Prostate gland (tissue), 2 donors: ENCODE data around the gene RANBP6. TPM values are rescaled to one million over a fixed set of nuclear protein-coding genes. Genes with fewer than 3 reads are reported as not detected.
A peak's percentile ranks its signal among the peaks of the same experiment; 100 is the strongest.

Experiments
- DNase-seq: peaks from one replicate; pipeline ENCODE4 v3.0.0-alpha.2; 2019; ENCODE audit warnings: low spot score
- H3K27ac ChIP-seq, 2 donors: fragments of 200-600 bp; sonication (generic); 2 replicates each; pipeline ENCODE4 v1.5.1; 2017 to 2019
- H3K27me3 ChIP-seq: fragments of 200-600 bp; sonication (generic); replicated peaks from 2 replicates; pipeline ENCODE4 v1.5.1; 2019; ENCODE audit not compliant: insufficient read depth
- H3K36me3 ChIP-seq, 2 donors: fragments of 200-600 bp; sonication (generic); 1 replicate in 1 of 2; 2 replicates in 1 of 2; pipeline versions ENCODE4 v1.5.1 to v1.8.1; 2017 to 2019
- H3K4me1 ChIP-seq: fragments of 200-600 bp; sonication (generic); replicated peaks from 2 replicates; pipeline ENCODE4 v1.5.1; 2019
- H3K4me3 ChIP-seq, 2 donors: fragments of 200-600 bp; sonication (generic); 2 replicates each; pipeline ENCODE4 v1.5.1; 2017 to 2019
- H3K9me3 ChIP-seq: fragments of 200-600 bp; sonication (generic); 2 replicates; pipeline ENCODE4 v1.5.1; 2017
- POLR2A ChIP-seq: fragments of 450-650 bp; IDR thresholded peaks from one replicate; pipeline ENCODE4 v1.6.1; 2016; ENCODE audit warnings: antibody characterized with exemption, mild to moderate bottlenecking
- POLR2AphosphoS5 ChIP-seq: sonication (generic); formaldehyde crosslinking; IDR thresholded peaks from one replicate; pipeline ENCODE4 v1.6.1; 2017; ENCODE audit warnings: antibody characterized with exemption
- WGBS: methylation state at CpG from one replicate; pipeline ENCODE4 v1.1.5; 2018; 5-methylcytosine and 5-hydroxymethylcytosine counted together
- intact Hi-C: fragments of 100-400 bp; cut with DNase I; formaldehyde crosslinking; loops from one replicate; pipeline ENCODE4 v1.14.2; 2022
- total RNA-seq, 2 donors: library from RNA; depleted of rRNA; stranded (reverse); fragments of >200 nt; gene quantifications; one replicate each; pipeline ENCODE4 v1.1.0, GENCODE V29; 2016
- TF ChIP-seq, protein P1 (sequence below), 4 experiments: fragments of 200-600 bp in 2 of 4; fragments of 450-650 bp in 2 of 4; sonication (generic) in 2 of 4; IDR thresholded peaks; 1 replicate in 3 of 4; 2 replicates in 1 of 4; pipeline ENCODE4 v1.5.1; 2016 to 2019; ENCODE audit warnings: antibody characterized with exemption in 4 of 4, mild to moderate bottlenecking in 2 of 4, moderate library complexity in 2 of 4

The RANBP6 gene
- total RNA-seq, 2 donors from 2014 or later: 10.3 to 15.9 TPM

DNA sequence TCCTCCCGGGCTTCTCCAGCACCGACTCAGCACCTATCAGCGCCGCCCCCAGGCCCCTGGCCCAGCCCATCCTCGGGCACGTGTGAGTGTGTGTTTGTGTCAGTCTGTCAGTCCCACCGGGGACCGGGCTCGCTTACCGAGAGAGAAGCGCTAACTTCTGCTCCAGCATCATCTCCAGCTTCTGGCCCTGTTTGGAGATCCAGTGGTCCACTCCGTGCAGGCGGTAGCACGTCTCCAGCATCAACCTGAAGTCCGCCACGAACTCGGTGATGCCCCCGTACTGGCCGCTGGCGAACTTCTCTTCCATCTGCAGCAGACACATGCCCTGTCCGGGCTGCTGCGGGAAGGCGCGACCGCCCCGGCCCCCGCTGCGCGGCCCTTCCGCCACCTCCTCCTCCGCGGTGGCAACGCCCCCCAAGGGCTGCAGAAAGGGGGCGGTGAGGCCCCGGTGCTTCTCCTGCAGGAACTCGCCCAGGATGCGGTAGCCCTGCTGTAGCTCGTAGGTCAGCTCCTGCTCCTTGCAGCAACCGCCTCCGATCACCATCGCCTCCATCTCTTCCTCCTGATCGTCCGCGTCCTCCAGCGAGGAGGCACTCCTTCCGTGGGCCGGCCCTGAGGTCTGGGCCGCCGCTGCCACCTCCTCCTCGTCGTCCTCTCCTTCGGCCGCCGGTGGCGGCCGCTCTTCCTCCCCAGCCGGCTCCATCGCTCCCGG lies 8.2 kb downstream of the RANBP6 start:
- Histone ChIP-seq H3K9me3 (no peaks in the 10 kb centered on the region), H3K27me3 (no peaks in the 10 kb centered on the region), H3K4me3 (peak overlapping the region; percentile 80 to 93), H3K36me3 (no peaks in the 10 kb centered on the region), H3K27ac (peak overlapping the region; percentile 97 to 99), H3K4me1 (no peaks in the 10 kb centered on the region)
- DNase-seq: peak; percentile 86
- WGBS: under 1% methylated on average over 49 of the region's 59 CpGs
- TF ChIP-seq POLR2A (no peak), POLR2AphosphoS5 (peak; percentile 51)
- intact Hi-C loops: no loop called here

DNA sequence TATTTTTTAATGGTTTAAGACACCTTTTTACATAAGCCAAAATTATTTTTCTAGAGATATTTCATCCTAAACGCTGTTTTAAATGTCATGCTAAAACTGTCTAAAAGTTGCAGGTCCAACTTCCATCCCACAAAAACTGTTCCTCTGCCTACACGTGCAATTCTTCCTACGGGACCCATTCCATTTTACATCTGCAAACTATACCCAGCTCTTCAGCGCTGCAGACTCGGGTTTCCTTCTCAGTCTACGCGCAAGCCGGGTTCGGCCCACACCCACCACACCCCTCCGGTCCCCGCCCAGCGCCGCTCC lies 8.7 kb downstream of the RANBP6 start:
- intact Hi-C loops: no loop called here

DNA sequence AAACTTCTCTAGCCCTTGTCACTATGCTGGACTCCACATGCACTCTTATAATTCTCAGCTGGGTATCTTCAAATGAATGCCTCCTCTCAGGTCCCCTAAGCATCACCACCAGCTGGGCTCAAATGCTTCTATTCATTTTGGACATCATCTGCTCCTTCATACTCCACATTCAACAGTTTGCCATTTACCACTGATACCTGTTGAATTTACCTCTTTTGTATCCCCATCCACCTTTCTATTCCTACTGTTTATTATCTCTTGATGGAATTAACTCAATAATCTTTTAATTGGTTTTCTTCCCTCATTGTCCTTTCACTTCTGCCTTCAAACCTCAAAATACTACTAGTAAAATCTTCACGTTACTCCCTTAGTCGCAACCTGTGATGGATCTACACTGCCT lies 14.5 kb downstream of the RANBP6 start:
- H3K4me3 ChIP-seq: no peak overlapping the region
- no peaks in the 10 kb centered on the region for H3K27me3 ChIP-seq
- H3K9me3 ChIP-seq: no peaks in the 10 kb centered on the region
- no peaks in the 10 kb centered on the region for H3K36me3 ChIP-seq
- no peak for TF ChIP-seq POLR2AphosphoS5
- TF ChIP-seq, protein P1, sequence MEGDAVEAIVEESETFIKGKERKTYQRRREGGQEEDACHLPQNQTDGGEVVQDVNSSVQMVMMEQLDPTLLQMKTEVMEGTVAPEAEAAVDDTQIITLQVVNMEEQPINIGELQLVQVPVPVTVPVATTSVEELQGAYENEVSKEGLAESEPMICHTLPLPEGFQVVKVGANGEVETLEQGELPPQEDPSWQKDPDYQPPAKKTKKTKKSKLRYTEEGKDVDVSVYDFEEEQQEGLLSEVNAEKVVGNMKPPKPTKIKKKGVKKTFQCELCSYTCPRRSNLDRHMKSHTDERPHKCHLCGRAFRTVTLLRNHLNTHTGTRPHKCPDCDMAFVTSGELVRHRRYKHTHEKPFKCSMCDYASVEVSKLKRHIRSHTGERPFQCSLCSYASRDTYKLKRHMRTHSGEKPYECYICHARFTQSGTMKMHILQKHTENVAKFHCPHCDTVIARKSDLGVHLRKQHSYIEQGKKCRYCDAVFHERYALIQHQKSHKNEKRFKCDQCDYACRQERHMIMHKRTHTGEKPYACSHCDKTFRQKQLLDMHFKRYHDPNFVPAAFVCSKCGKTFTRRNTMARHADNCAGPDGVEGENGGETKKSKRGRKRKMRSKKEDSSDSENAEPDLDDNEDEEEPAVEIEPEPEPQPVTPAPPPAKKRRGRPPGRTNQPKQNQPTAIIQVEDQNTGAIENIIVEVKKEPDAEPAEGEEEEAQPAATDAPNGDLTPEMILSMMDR (IDR thresholded peaks at IDR 0.05): no peak
- TF ChIP-seq POLR2A: no peak
- WGBS: 92% methylated on average over 2 of the region's 2 CpGs
- H3K4me1 ChIP-seq: no peaks in the 10 kb centered on the region
- intact Hi-C loops: no loop called here
- DNase-seq: no peak
- H3K27ac ChIP-seq: no peak overlapping the region

More for the DNA sequence above, 8.7 kb downstream of the RANBP6 start:
- DNase-seq: no peak
- peak overlapping the region; percentile 80 to 93 for H3K4me3 ChIP-seq
- TF ChIP-seq POLR2AphosphoS5 (no peak), POLR2A (no peak)
- TF ChIP-seq, protein P1 (IDR thresholded peaks at IDR 0.05): no peak
- no peaks in the 10 kb centered on the region for H3K9me3 ChIP-seq
- H3K27me3 ChIP-seq: no peaks in the 10 kb centered on the region
- WGBS: under 1% methylated on average over 13 of the region's 13 CpGs
- H3K36me3 ChIP-seq: no peaks in the 10 kb centered on the region
- peak overlapping the region in 1 of 2 donors; percentile 99 for H3K27ac ChIP-seq
- no peaks in the 10 kb centered on the region for H3K4me1 ChIP-seq

DNA sequence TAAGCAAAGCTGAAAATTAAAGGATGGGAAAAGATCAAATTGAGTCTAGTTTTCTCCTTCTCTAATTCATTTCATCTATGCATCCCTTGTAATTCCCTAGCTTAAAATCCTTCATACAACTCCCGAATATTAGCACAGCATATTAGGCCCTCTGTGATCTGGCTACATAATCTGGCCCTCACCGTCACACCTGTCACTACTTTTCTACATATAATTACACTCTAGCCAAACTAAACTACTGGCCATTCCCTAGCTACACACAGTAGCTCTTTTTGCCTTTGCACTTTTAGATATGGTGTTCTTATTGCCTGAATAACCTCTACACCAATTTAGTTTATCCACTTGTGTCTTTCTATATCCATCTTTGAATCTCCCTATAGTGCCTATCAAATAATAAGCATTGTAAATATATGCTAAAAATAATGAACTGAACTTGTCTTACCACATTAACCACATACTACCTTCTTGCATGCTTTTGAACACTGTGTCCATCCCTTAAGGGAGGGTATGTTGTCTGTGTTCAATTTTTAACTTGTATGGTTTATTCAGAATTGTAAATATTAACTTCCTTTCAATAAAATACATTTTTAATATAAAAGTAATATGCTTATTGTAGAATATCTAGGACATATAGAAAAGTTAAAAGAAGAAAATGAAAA lies 15.9 kb downstream of the RANBP6 start:
- 91% methylated on average over 2 of the region's 2 CpGs for WGBS
- TF ChIP-seq, protein P1 (IDR thresholded peaks at IDR 0.05): no peak
- no peak for TF ChIP-seq POLR2A
- TF ChIP-seq POLR2AphosphoS5: no peak
- H3K27me3 ChIP-seq: no peaks in the 10 kb centered on the region
- H3K4me1 ChIP-seq: no peaks in the 10 kb centered on the region
- H3K27ac ChIP-seq: no peak overlapping the region
- H3K4me3 ChIP-seq: no peak overlapping the region
- intact Hi-C loops: no loop called here
- no peaks in the 10 kb centered on the region for H3K36me3 ChIP-seq
- H3K9me3 ChIP-seq: no peaks in the 10 kb centered on the region
- no peak for DNase-seq

DNA sequence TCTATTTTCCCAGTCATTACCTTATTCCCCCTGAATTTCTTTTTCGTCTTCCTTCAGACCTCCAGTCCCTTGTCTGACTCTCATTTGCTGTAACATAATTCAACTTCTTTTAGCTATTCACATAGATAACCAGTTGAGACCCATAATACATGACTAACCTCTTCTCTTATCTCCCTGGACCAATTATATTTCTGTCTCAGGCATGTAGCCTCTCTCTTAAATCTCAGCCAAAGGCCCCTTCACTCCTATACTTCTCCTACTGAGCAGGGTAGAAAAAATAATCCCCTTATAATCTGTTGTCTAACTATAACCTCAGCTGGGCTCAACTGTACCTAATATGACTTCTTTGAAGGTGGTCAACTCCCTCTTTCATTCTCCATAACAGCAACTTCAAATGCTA lies 20.9 kb downstream of the RANBP6 start:
- intact Hi-C loops: no loop called here
- Histone ChIP-seq H3K27ac (no peak overlapping the region), H3K36me3 (no peaks in the 10 kb centered on the region), H3K9me3 (no peaks in the 10 kb centered on the region), H3K4me3 (no peak overlapping the region), H3K4me1 (no peaks in the 10 kb centered on the region), H3K27me3 (no peaks in the 10 kb centered on the region)
- no peak for TF ChIP-seq POLR2A
- TF ChIP-seq, protein P1 (IDR thresholded peaks at IDR 0.05): no peak
- TF ChIP-seq POLR2AphosphoS5: no peak
- 95% methylated on average over 1 of the region's 1 CpG for WGBS
- DNase-seq: no peak
